ENCODE data around the gene KCNA10.

GRCh38 chr1:110547017-110547416 is 28.0 kb upstream of the KCNA10 start:
- TF ChIP-seq CTCF (conservative IDR thresholded peaks at IDR 0.05 in 1 of 2, IDR thresholded peaks at IDR 0.05 in 1 of 2; ENCODE audit: low read depth in 1 of 2, low read length in 2 of 2) (no peak), EZH2 (IDR thresholded peaks at IDR 0.05; ENCODE audit: low read length, missing control alignments) (no peak)
